Kasumi-1 (cell line): ENCODE data around the gene MYPN.
A peak's percentile ranks its signal among the peaks of the same experiment; 100 is the strongest.
"Not testable (repeated sequence)": the region's sequence is repeated elsewhere in the genome, so short reads cannot be mapped to it uniquely, and the experiment has no call there.

ENCODE experiments used
- DNase-seq, 2 experiments: peaks; one replicate each; lab custom pipeline; 2025; lab: John Stamatoyannopoulos, UW

MYPN gene

GRCh38 chr10:68135362-68135761 lies 26.1 kb downstream of the MYPN start:
- no peak for DNase-seq

GRCh38 chr10:68135922-68136792 lies 26.9 kb downstream of the MYPN start:
- no peak for DNase-seq

GRCh38 chr10:68137171-68137570 lies 27.9 kb downstream of the MYPN start:
- DNase-seq = no peak

- no peak for DNase-seq
Observed at GRCh38 chr10:68138526-68138925, 29.2 kb downstream of the MYPN start.

GRCh38 chr10:68139448-68140272 lies 30.4 kb downstream of the MYPN start:
- DNase-seq = no peak

GRCh38 chr10:68142761-68143160 lies 33.5 kb downstream of the MYPN start:
- no peak for DNase-seq

- DNase-seq = no peak
Observed at GRCh38 chr10:68144709-68145108, 35.4 kb downstream of the MYPN start.

GRCh38 chr10:68145705-68146104 lies 36.4 kb downstream of the MYPN start:
- DNase-seq = no peak

- no peak for DNase-seq
Observed at GRCh38 chr10:68146133-68146532, 36.8 kb downstream of the MYPN start.

GRCh38 chr10:68151453-68151852 lies 42.2 kb downstream of the MYPN start:
- DNase-seq = no peak

- no peak for DNase-seq
Observed at GRCh38 chr10:68153473-68154210, 44.4 kb downstream of the MYPN start.

- no peak for DNase-seq
Observed at GRCh38 chr10:68154211-68154497, 44.9 kb downstream of the MYPN start.

GRCh38 chr10:68155615-68156210 lies 46.4 kb downstream of the MYPN start:
- DNase-seq = no peak

- DNase-seq = peak; percentile 86 to 91
Observed at GRCh38 chr10:68156373-68157185, 47.3 kb downstream of the MYPN start.

GRCh38 chr10:68157522-68157921 lies 48.2 kb downstream of the MYPN start:
- DNase-seq = not testable (repeated sequence)

- no peak for DNase-seq
Observed at GRCh38 chr10:68158031-68158430, 48.7 kb downstream of the MYPN start.

GRCh38 chr10:68163735-68164134 lies 54.4 kb downstream of the MYPN start:
- no peak for DNase-seq

- no peak for DNase-seq
Observed at GRCh38 chr10:68165643-68166042, 56.4 kb downstream of the MYPN start.

- no peak for DNase-seq
Observed at GRCh38 chr10:68166871-68167585, 57.7 kb downstream of the MYPN start.

- DNase-seq = no peak
Observed at GRCh38 chr10:68167586-68168189, 58.4 kb downstream of the MYPN start.
